ENCODE measurements around the gene EFCAB11. TPM values are rescaled to one million over a fixed set of nuclear protein-coding genes. Genes with fewer than 3 reads are reported as not detected.

The EFCAB11 gene
- total RNA-seq, 1 donor from 2014 or later = 3.1 TPM

DNA sequence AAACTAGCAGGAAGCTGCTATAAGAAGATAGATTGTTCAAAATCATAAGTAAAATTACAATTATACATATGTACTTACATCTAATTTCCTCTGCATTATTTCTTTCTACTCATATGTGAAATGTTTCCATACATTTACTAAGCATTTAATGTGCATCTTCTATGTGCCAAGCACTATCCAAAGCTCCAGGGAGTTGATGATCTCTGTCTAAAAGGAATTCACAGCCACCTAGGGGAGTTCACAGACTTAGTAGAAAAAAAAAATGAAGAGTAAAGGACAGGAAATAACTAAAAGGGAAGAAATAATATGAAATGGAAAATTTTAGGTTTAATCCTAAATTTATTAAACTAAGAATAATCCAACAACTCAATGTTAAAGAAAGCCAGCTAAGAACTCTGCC, 91.7 kb downstream of the EFCAB11 start:
- Mint-ChIP-seq H3K36me3 (ENCODE audit: unreplicated experiment) (peaks cover 14% of the 10 kb centered on the region), H3K4me1 (ENCODE audit: low read depth, unreplicated experiment) (no peaks in the 10 kb centered on the region), H3K9me3 (ENCODE audit: unreplicated experiment) (no peaks in the 10 kb centered on the region), H3K27ac (ENCODE audit: unreplicated experiment) (no peak overlapping the region), H3K27me3 (ENCODE audit: unreplicated experiment) (no peaks in the 10 kb centered on the region), H3K4me3 (ENCODE audit: unreplicated experiment) (no peak overlapping the region)
- TF ChIP-seq, protein P1, sequence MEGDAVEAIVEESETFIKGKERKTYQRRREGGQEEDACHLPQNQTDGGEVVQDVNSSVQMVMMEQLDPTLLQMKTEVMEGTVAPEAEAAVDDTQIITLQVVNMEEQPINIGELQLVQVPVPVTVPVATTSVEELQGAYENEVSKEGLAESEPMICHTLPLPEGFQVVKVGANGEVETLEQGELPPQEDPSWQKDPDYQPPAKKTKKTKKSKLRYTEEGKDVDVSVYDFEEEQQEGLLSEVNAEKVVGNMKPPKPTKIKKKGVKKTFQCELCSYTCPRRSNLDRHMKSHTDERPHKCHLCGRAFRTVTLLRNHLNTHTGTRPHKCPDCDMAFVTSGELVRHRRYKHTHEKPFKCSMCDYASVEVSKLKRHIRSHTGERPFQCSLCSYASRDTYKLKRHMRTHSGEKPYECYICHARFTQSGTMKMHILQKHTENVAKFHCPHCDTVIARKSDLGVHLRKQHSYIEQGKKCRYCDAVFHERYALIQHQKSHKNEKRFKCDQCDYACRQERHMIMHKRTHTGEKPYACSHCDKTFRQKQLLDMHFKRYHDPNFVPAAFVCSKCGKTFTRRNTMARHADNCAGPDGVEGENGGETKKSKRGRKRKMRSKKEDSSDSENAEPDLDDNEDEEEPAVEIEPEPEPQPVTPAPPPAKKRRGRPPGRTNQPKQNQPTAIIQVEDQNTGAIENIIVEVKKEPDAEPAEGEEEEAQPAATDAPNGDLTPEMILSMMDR (IDR thresholded peaks at IDR 0.05; ENCODE audit: partially characterized antibody, unreplicated experiment) = no peak
- no peak for DNase-seq

DNA sequence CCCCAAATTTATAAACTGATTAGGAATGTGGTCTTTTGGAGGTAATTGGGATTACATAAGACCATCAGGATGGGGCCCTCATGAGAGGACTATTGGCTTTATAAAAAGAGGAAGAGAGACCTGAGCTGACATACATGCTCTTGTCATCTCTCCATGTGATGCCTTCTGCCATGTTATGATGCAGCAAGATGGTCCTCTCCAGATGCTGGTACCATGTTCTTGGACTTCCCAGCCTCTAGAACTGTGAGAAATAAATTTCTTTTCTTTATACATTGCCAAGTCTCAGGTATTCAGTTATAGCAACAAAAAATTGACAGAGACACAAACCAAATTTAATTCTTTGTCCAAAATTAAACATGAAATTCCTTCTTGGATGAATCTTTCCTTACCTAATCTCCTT, 92.9 kb downstream of the EFCAB11 start:
- peaks cover 8% of the 10 kb centered on the region for H3K36me3 Mint-ChIP-seq (ENCODE audit: unreplicated experiment)
- DNase-seq = no peak
- H3K27me3 Mint-ChIP-seq (ENCODE audit: unreplicated experiment) = no peaks in the 10 kb centered on the region
- TF ChIP-seq, protein P1 (IDR thresholded peaks at IDR 0.05; ENCODE audit: partially characterized antibody, unreplicated experiment) = no peak
- H3K4me3 Mint-ChIP-seq (ENCODE audit: unreplicated experiment) = no peak overlapping the region
- H3K9me3 Mint-ChIP-seq (ENCODE audit: unreplicated experiment) = no peaks in the 10 kb centered on the region
- no peak overlapping the region for H3K27ac Mint-ChIP-seq (ENCODE audit: unreplicated experiment)
- no peaks in the 10 kb centered on the region for H3K4me1 Mint-ChIP-seq (ENCODE audit: low read depth, unreplicated experiment)

DNA sequence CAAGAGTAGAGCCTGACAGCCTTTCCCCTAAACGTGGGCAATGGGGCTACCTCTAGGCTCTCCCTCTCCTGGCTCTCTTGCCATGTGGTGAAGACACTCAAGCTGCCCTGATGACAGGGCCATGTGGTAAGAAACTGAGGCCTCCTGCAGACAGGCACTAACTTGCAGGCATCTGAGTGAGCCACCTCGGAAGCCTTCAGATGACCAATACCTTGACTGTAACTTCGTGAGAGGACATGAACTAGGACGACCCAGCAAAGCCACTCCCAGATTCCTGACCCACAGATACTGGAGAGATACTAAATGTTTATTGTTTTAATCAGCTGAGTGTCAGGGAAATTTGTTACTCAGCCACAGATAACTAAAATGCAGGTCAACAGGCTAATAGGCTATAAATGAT, 96.4 kb downstream of the EFCAB11 start:
- peaks cover 4% of the 10 kb centered on the region for H3K36me3 Mint-ChIP-seq (ENCODE audit: unreplicated experiment)
- TF ChIP-seq, protein P1 (IDR thresholded peaks at IDR 0.05; ENCODE audit: partially characterized antibody, unreplicated experiment) = no peak
- H3K4me3 Mint-ChIP-seq (ENCODE audit: unreplicated experiment) = no peak overlapping the region
- peaks cover 2% of the 10 kb centered on the region for H3K9me3 Mint-ChIP-seq (ENCODE audit: unreplicated experiment)
- H3K4me1 Mint-ChIP-seq (ENCODE audit: low read depth, unreplicated experiment) = no peaks in the 10 kb centered on the region
- H3K27ac Mint-ChIP-seq (ENCODE audit: unreplicated experiment) = no peak overlapping the region
- peak; percentile 16 for DNase-seq
- peaks cover 2% of the 10 kb centered on the region for H3K27me3 Mint-ChIP-seq (ENCODE audit: unreplicated experiment)

DNA sequence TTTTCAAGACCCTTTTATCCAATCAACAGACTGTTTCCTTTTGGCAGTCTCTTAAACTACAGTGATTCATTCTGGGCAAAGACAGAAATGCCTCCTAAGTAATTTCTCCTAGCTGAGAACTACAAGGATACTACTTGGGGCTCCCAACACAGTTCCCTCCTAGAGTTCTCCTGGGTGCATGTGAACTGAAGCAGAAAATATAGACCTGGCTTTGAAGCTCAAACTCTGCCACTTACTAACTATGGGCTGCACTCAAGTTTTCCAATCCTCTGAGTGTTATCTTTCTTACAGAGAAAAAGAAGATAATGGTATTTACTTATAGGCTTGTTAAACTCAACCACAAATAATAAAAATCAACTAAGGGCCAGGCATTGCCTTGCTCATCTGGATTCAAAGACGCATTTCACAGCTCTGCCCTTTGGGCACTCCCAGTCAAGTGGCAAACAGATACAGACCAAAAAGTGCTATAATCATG, 97.6 kb downstream of the EFCAB11 start:
- DNase-seq = no peak
- Mint-ChIP-seq H3K4me3 (ENCODE audit: unreplicated experiment) (no peak overlapping the region), H3K4me1 (ENCODE audit: low read depth, unreplicated experiment) (no peaks in the 10 kb centered on the region), H3K27ac (ENCODE audit: unreplicated experiment) (no peak overlapping the region), H3K9me3 (ENCODE audit: unreplicated experiment) (peaks cover 2% of the 10 kb centered on the region), H3K36me3 (ENCODE audit: unreplicated experiment) (peaks cover 4% of the 10 kb centered on the region), H3K27me3 (ENCODE audit: unreplicated experiment) (peaks cover 2% of the 10 kb centered on the region)
- TF ChIP-seq, protein P1 (IDR thresholded peaks at IDR 0.05; ENCODE audit: partially characterized antibody, unreplicated experiment) = no peak

DNA sequence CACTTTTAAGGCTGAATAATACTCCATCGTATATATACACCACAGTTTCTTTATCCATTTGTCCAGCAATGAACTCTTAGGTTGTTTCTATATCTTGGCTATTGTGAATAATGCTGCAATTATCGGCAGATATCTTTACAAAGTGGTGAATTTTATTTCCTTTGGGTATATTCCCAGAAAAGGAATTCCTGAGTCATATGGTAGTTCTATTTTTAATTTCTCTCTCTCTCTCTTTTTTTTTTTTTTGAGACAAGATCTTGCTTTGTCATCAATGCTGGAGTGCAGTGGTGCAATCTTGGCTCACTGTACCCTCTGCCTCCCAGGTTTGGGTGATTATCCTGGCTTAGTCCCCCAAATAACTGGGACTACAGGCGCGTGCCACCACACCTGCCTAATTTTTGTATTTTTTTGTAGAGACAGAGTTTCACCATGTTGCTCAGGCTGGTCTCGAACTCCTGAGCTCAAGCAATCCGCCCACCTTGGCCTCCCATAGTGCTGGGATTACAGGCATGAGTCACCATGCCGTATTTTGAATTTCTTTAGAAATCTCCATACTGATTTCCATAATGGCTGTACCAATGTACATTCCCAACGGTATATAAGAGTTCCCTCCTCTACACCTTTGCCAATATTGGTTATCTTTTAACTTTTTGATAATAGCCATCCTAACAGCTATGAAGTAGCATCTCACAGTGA, 98.4 kb downstream of the EFCAB11 start:
- no peak overlapping the region for H3K27ac Mint-ChIP-seq (ENCODE audit: unreplicated experiment)

More for the DNA sequence above, 98.4 kb downstream of the EFCAB11 start:
- Mint-ChIP-seq H3K4me3 (ENCODE audit: unreplicated experiment) (no peak overlapping the region), H3K27me3 (ENCODE audit: unreplicated experiment) (peaks cover 2% of the 10 kb centered on the region), H3K9me3 (ENCODE audit: unreplicated experiment) (peaks cover 2% of the 10 kb centered on the region), H3K36me3 (ENCODE audit: unreplicated experiment) (peaks cover 3% of the 10 kb centered on the region), H3K4me1 (ENCODE audit: low read depth, unreplicated experiment) (no peaks in the 10 kb centered on the region)
- DNase-seq = no peak
- TF ChIP-seq, protein P1 (IDR thresholded peaks at IDR 0.05; ENCODE audit: partially characterized antibody, unreplicated experiment) = no peak

All from glutamatergic neuron (in vitro differentiated cells).